ENCODE data around the gene CNTN5. TPM values are rescaled to one million over a fixed set of nuclear protein-coding genes. Genes with fewer than 3 reads are reported as not detected.

CNTN5 gene
- total RNA-seq, 2 experiments from 2014 or later, result not detected

DNA sequence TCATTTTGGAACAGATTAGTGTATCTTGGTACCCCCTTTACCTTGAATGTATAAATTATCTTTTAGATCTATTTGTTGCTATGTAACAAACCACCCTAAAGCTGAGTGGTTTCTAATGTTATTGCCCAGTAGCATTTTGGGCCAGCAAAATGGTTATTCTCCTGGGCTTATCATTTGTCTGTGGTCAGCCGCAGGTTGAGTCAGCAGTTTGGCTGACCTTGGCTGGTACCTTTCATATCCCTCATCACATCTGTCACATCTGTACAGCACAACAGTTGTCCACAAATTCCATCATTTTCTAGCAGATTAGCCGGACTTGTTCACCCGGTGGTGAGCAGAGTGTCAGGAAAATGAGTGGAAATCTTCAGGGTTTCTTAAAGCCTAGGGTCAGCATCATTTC lies 1077.8 kb downstream of the CNTN5 start:
- CTCF ChIA-PET, result no interaction called here
- H3K4me1 ChIP-seq (ENCODE audit: insufficient read depth, low read length), result no peaks in the 10 kb centered on the region
- Mint-ChIP-seq H3K27ac (no peak overlapping the region), H3K9me3 (peaks cover 8% of the 10 kb centered on the region), H3K36me3 (ENCODE audit: low read depth) (no peaks in the 10 kb centered on the region), H3K27me3 (no peaks in the 10 kb centered on the region), H3K4me3 (no peak overlapping the region), H3K4me1 (ENCODE audit: low read depth) (no peaks in the 10 kb centered on the region)
- no peak overlapping the region for H3K4me3 ChIP-seq (ENCODE audit: low read length)
- POLR2A ChIA-PET, result no interaction called here
- intact Hi-C loops (cut with DNase I, micrococcal nuclease), result no loop called here
- H3K9me3 ChIP-seq (ENCODE audit: control insufficient read depth in 1 of 2, insufficient read depth in 1 of 2, low read length in 2 of 2), result no peaks in the 10 kb centered on the region
- no peak for TF ChIP-seq CTCF (IDR thresholded peaks at IDR 0.05)
- no peaks in the 10 kb centered on the region for H3K36me3 ChIP-seq (ENCODE audit: insufficient read depth, low read length)
- H3K27me3 ChIP-seq (ENCODE audit: control insufficient read depth in 1 of 2, insufficient read depth in 2 of 2, low read length in 2 of 2), result no peaks in the 10 kb centered on the region
- H3K27ac ChIP-seq (ENCODE audit: low read depth in 1 of 2, low read length in 2 of 2), result no peak overlapping the region
- DNase-seq (no peak), ATAC-seq (ENCODE audit: poor library complexity) (no peak)

DNA sequence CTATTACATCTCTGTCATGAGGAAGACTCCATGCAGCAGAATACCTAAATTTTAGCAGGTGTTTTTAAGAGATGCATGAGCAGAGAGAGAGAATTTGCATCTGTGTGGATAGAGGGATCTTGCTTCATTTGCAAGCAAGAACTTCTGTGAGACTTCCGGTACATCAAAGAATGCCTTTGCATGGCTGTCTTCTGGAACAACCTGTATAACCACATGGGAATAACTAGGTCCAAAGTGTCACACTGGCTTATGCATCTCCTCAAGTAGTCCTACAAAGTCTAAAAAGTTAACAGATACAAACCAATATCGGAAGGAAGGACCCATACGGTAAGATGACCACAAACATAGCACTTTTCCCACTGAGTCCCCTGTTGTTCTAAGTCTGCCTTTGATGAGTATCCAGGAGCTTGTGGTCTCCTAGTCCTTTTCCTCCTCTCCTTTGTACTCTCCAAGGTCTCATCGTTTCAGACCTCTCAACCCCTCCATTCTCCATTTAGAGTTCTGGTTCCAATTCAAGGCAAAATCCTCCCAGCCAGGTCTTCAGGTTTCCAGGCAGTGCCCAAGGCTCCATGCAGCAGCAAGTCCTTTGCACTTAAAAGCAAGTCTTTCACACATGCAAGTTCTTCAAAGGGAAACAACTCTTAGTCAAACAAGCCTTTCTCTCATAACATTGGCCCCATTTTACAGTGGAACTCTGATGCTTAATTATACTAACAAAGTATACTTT lies 1084.7 kb downstream of the CNTN5 start:
- CTCF ChIA-PET, result no interaction called here

GRCh38 chr11:100105982-100106358 lies 1085.2 kb downstream of the CNTN5 start:
- no peak for DNase-seq
- H3K4me1 Mint-ChIP-seq (ENCODE audit: low read depth), result no peaks in the 10 kb centered on the region
- H3K27ac Mint-ChIP-seq, result no peak overlapping the region

More for the DNA sequence above, 1084.7 kb downstream of the CNTN5 start:
- Histone ChIP-seq H3K9me3 (ENCODE audit: control insufficient read depth in 1 of 2, insufficient read depth in 1 of 2, low read length in 2 of 2) (peaks cover 0 to 4% of the 10 kb centered on the region in 2 experiments), H3K4me1 (ENCODE audit: insufficient read depth, low read length) (no peaks in the 10 kb centered on the region), H3K4me3 (ENCODE audit: low read length) (no peak overlapping the region), H3K36me3 (ENCODE audit: insufficient read depth, low read length) (no peaks in the 10 kb centered on the region), H3K27me3 (ENCODE audit: control insufficient read depth in 1 of 2, insufficient read depth in 2 of 2, low read length in 2 of 2) (no peaks in the 10 kb centered on the region), H3K27ac (ENCODE audit: low read depth in 1 of 2, low read length in 2 of 2) (no peak overlapping the region)
- TF ChIP-seq CTCF (IDR thresholded peaks at IDR 0.05), result no peak
- H3K36me3 Mint-ChIP-seq (ENCODE audit: low read depth), result no peaks in the 10 kb centered on the region
- POLR2A ChIA-PET, result no interaction called here
- no peak overlapping the region for H3K27ac Mint-ChIP-seq
- no peaks in the 10 kb centered on the region for H3K4me1 Mint-ChIP-seq (ENCODE audit: low read depth)
- intact Hi-C loops (cut with DNase I, micrococcal nuclease), result no loop called here
- H3K4me3 Mint-ChIP-seq, result no peak overlapping the region
- no peaks in the 10 kb centered on the region for H3K27me3 Mint-ChIP-seq
- peaks cover 2% of the 10 kb centered on the region for H3K9me3 Mint-ChIP-seq
- no peak for DNase-seq
- no peak for ATAC-seq (ENCODE audit: poor library complexity)

More at GRCh38 chr11:100105982-100106358, 1085.2 kb downstream of the CNTN5 start:
- H3K36me3 ChIP-seq (ENCODE audit: insufficient read depth, low read length), result no peaks in the 10 kb centered on the region
- Mint-ChIP-seq H3K4me3 (no peak overlapping the region), H3K9me3 (peaks cover 4% of the 10 kb centered on the region), H3K27me3 (no peaks in the 10 kb centered on the region), H3K36me3 (ENCODE audit: low read depth) (no peaks in the 10 kb centered on the region)
- H3K4me3 ChIP-seq (ENCODE audit: low read length), result no peak overlapping the region
- TF ChIP-seq CTCF (IDR thresholded peaks at IDR 0.05), result no peak
- intact Hi-C loops (cut with DNase I, micrococcal nuclease), result no loop called here
- CTCF ChIA-PET, result no interaction called here
- H3K27ac ChIP-seq (ENCODE audit: low read depth in 1 of 2, low read length in 2 of 2), result no peak overlapping the region
- no peaks in the 10 kb centered on the region for H3K4me1 ChIP-seq (ENCODE audit: insufficient read depth, low read length)
- ATAC-seq (ENCODE audit: poor library complexity), result no peak
- POLR2A ChIA-PET, result no interaction called here
- H3K27me3 ChIP-seq (ENCODE audit: control insufficient read depth in 1 of 2, insufficient read depth in 2 of 2, low read length in 2 of 2), result no peaks in the 10 kb centered on the region
- H3K9me3 ChIP-seq (ENCODE audit: control insufficient read depth in 1 of 2, insufficient read depth in 1 of 2, low read length in 2 of 2), result peaks cover 0 to 4% of the 10 kb centered on the region in 2 experiments

Data from CD4-positive, alpha-beta T cell (primary cell).